Measurements from ENCODE around the gene BRSK2. TPM values are rescaled to one million over a fixed set of nuclear protein-coding genes. Genes with fewer than 3 reads are reported as not detected.

BRSK2 gene
- total RNA-seq, 1 donor from 2014 or later, result 1.7 TPM

DNA sequence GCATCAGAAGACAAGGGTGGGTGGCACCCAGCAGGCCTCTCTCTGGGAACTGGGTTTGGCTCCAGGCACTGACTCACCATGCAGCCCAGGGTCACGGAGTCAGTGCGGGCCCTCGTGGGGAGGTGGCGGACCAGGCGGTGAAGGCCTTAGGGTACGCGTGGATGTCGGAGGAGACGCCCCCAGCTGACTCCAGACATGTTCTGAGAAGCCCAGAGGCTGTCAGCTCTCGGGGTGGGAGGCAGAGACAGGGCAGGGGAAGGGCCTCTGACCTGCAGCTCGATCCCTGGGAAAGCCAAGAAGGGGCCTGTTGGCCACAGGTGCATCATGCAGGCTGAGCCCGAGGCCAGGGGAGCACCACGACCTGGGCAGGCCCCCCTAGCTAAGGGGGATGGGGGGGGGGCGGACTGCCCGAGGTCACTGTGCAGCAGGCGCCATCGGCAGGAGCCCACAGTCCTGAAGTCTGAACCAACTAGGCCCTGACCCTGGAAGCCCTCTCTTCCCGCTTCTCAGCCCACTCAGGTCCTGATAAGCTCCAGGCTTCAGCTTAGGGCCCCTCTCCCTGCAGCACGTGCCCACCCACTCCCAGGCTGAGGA lies 78.8 kb downstream of the BRSK2 start:
- no peak for DNase-seq (ENCODE audit: low spot score)

DNA sequence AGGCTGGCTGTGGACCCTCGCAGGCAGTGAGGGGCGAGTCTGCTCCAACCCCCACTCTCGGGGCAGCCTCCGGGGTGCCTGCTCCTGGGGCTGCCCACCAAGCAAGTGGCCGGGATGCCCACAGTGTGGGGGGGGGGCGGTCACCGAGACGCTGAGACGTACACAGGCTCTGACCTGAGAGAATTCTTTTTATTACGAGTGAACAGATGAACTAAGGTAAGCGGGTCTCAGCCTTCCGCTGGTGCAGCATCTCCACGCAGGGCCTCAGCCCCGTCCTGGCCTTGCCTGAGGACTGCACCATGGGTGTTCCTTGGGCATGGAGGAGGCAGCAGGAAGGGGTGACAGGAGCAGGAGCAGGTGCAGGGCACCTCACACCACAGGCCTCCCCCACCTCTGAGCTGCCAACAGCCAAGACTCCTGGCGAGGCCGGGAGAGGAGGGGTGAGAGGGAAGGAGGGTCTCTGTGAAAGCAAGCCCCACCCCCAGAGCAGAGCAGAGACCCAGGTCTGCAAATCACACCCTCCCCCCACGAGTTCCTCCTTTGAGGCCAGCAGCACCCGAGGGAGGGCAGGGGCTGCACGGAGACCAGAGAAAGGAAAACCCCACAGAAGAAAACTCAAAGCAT lies 79.7 kb downstream of the BRSK2 start:
- no peak for DNase-seq (ENCODE audit: low spot score)

GRCh38 chr11:1469911-1470680 lies 80.4 kb downstream of the BRSK2 start:
- no peak for DNase-seq (ENCODE audit: low spot score)

DNA sequence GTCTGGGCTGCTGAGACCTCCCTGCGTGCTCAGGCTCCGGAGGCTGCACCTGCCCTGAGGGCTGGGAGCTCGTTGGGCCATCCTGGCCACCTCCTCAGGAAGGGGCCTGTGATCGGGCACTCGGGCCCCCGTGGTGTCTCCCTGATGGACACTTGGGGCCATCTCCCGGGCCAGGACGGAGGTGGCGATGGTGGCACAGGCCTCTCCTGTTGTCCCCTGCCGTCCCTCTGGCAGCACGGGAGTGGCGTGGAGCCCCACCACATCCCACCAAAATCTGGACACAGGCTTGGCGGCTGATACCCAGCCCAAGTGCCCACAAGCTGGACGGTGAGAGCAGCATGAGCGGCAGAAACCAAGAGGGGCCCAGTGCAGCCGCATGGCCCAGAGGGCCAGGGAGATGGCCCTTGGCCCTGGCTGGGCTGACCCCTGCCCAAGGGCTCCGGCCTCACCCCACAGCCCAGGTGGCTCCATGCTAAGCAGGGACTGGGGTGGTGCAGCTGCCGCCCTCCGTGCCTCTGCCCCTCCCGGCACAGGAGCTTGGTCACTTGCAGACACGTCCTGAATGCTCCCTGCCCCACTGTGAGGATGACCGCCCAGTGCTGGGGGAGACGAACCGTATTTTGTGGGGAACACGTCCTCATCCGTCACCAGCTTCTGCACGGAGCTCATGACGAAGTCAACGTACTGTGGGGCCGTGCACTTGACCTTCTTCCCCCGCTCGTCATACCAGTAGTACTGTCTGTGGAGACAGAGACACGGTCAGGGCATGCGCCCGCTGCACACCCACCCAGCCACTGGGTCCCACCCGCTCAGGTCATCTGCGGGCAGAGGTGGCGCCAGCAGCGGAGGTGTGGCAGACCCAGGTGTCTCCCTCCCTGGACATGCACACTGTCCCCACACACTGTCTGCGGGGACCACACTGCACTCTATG lies 81.2 kb downstream of the BRSK2 start:
- DNase-seq (ENCODE audit: low spot score), result no peak

- DNase-seq (ENCODE audit: low spot score), result no peak
These were observed 82.0 kb downstream of the BRSK2 start for GRCh38 chr11:1471736-1472135.

GRCh38 chr11:1472180-1473005 lies 82.7 kb downstream of the BRSK2 start:
- no peak for DNase-seq (ENCODE audit: low spot score)

- no peak for DNase-seq (ENCODE audit: low spot score)
These were observed 83.4 kb downstream of the BRSK2 start for GRCh38 chr11:1473011-1473628.

- DNase-seq (ENCODE audit: low spot score), result no peak
These were observed 84.1 kb downstream of the BRSK2 start for GRCh38 chr11:1473786-1474185.

GRCh38 chr11:1475841-1476240 lies 86.1 kb downstream of the BRSK2 start:
- DNase-seq (ENCODE audit: low spot score), result no peak

GRCh38 chr11:1476940-1477736 lies 87.4 kb downstream of the BRSK2 start:
- DNase-seq (ENCODE audit: low spot score), result no peak

DNA sequence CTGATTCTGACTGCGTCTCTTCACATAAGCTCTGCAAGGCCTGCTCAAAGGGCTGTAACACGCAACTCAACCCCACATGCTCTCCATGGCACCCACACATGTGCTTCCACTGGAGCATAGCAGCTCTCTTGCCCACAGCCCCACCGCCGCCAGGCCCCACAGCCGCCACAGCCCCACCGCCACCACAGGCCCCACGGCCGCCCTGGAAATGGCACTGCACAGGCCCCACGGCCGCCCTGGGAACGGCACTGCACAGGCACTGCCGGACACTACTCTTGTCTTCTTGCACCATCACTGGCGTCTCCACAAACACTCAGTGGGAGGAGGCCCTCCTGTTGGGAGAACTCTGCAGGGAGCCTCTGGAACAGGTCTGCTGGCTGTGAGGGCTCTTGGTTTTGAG lies 88.3 kb downstream of the BRSK2 start:
- no peak for DNase-seq (ENCODE audit: low spot score)

GRCh38 chr11:1478544-1478943 lies 88.8 kb downstream of the BRSK2 start:
- DNase-seq (ENCODE audit: low spot score), result no peak

DNA sequence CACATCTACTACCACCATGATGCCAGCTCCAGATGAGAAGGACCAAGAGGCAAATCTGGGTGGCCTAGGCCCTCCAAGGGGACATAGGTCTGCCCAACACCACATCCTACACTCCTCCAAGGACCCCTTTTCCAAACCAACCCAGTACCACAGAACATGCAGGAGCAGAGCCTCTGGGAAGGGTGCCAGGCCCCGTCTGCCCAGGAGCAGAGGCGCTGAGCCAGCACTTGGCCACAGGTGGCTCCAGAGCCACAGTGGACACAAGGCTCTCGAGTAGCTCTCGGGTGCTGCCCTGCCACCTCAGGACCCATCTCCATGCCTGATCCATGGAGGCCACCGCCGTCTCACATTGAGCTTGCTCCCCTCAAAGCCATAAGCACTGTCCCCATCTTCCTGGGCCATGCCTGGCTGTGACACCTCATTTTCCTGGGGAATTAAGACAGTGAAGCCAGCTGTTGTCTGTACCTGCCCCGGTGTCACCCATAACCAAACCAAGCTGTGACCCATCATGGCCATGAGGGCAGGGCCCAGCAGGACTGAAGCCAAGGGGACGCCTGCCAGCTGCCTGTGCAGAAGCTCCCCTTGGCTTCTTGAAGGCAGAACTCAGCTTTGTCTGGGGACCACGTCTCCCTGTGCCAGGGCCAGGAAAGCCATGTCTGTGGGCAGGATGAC lies 89.4 kb downstream of the BRSK2 start:
- no peak for DNase-seq (ENCODE audit: low spot score)

- no peak for DNase-seq (ENCODE audit: low spot score)
These were observed 90.0 kb downstream of the BRSK2 start for GRCh38 chr11:1479678-1480118.

DNA sequence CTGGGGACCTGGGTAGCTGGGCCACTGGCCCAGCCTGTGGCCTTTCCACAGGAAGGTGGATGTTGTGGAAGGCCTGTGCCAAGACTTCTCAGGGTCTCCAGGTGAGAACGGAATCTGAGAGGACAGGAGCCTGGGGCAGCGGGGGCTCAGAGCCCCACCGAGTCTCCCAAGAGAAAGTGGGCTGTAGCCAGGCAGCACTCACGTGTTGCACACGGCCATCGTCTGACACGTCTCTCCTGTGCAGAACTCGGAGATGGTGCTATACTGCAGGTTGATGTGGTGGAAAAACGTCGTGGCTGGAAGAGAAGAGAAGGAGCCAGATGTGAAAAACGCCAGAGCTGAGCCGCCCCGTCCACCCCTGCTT lies 90.4 kb downstream of the BRSK2 start:
- DNase-seq (ENCODE audit: low spot score), result no peak

- DNase-seq (ENCODE audit: low spot score), result no peak
These were observed 91.1 kb downstream of the BRSK2 start for GRCh38 chr11:1480555-1481482.

GRCh38 chr11:1481483-1481825 lies 91.7 kb downstream of the BRSK2 start:
- DNase-seq (ENCODE audit: low spot score), result no peak

DNA sequence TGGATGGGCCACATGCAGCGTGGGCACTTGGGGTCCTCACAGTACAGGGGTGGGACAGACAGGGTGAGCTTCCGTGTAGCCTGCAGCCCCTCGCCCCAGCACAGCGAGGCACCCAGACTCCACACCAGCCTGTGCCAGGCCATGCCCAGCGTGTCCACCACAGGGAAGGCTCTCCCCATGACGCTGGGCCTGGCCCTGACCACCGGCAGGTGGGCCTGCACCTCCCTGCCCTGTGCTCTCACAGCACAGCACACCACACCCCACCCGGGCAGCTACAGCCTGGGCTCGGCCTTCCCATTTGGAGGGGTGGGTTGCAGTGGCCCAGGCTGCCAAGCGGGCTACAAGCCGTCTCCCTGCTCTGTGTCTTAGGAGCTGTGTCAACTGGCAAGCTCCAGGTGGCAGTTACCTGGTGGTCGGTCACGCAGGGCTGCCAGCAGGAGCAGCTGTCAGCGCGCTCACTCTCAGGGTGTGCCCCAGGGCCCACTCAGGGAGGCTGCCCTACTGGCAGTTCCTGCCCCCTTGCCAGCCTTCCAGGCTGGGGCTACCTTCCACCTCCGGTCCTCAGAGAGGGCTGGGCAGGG lies 92.2 kb downstream of the BRSK2 start:
- DNase-seq (ENCODE audit: low spot score), result no peak

All from ureter (tissue), 1 donor.